ENCODE measurements around the gene CD22.

GRCh38 chr19:35314031-35314430, 15.0 kb upstream of the CD22 start:
- no peak for TF ChIP-seq CTCF (IDR thresholded peaks at IDR 0.05)
- no peak for TF ChIP-seq POLR2A (IDR thresholded peaks at IDR 0.05)
- TF ChIP-seq EP300 (IDR thresholded peaks at IDR 0.05): no peak
- no peak for TF ChIP-seq POLR2AphosphoS5 (IDR thresholded peaks at IDR 0.05)

Data from sigmoid colon (tissue), 4 donors.